Sigmoid colon (tissue), 4 donors: ENCODE results near the gene TREML2.

Experiments
- POLR2A ChIP-seq, 2 donors: fragments of 450-650 bp; IDR thresholded peaks; one replicate each; pipeline ENCODE4 v1.6.1; 2016; ENCODE audit warnings: antibody characterized with exemption in 2 of 2, mild to moderate bottlenecking in 2 of 2, moderate library complexity in 2 of 2
- POLR2AphosphoS5 ChIP-seq, 4 donors: sonication (generic); formaldehyde crosslinking; IDR thresholded peaks; one replicate each; pipeline ENCODE4 v1.6.1; 2017; ENCODE audit warnings: antibody characterized with exemption in 4 of 4

- TF ChIP-seq POLR2A (IDR thresholded peaks at IDR 0.05) = no peak
- no peak for TF ChIP-seq POLR2AphosphoS5 (IDR thresholded peaks at IDR 0.05)
Observed at GRCh38 chr6:41197234-41197633, 3.7 kb downstream of the TREML2 start.
